ENCODE measurements around the gene HLF. TPM values are rescaled to one million over a fixed set of nuclear protein-coding genes. Genes with fewer than 3 reads are reported as not detected.

Gene HLF
- total RNA-seq, 1 experiment from 2014 or later: 0.24 TPM

- no peak for DNase-seq (ENCODE audit: low read depth, low spot score)
- in situ Hi-C loops (cut with HindIII; ENCODE audit: low pct_unique_long_range_greater_than_20kb, low sequenced_read_pairs): no loop called here
Measured at GRCh38 chr17:55242476-55242875, 22.3 kb upstream of the HLF start.

- in situ Hi-C loops (cut with HindIII; ENCODE audit: low pct_unique_long_range_greater_than_20kb, low sequenced_read_pairs): no loop called here
Measured at GRCh38 chr17:55245986-55246385, 18.8 kb upstream of the HLF start.

GRCh38 chr17:55246583-55246982 lies 18.2 kb upstream of the HLF start:
- in situ Hi-C loops (cut with HindIII; ENCODE audit: low pct_unique_long_range_greater_than_20kb, low sequenced_read_pairs): no loop called here
- no peak for DNase-seq (ENCODE audit: low read depth, low spot score)

More at GRCh38 chr17:55245986-55246385, 18.8 kb upstream of the HLF start:
- DNase-seq (ENCODE audit: low read depth, low spot score): no peak

- in situ Hi-C loops (cut with HindIII; ENCODE audit: low pct_unique_long_range_greater_than_20kb, low sequenced_read_pairs): no loop called here
Measured at GRCh38 chr17:55248077-55248476, 16.7 kb upstream of the HLF start.

GRCh38 chr17:55249861-55250260 lies 14.9 kb upstream of the HLF start:
- no peak for DNase-seq (ENCODE audit: low read depth, low spot score)
- in situ Hi-C loops (cut with HindIII; ENCODE audit: low pct_unique_long_range_greater_than_20kb, low sequenced_read_pairs): no loop called here

More at GRCh38 chr17:55248077-55248476, 16.7 kb upstream of the HLF start:
- no peak for DNase-seq (ENCODE audit: low read depth, low spot score)

DNA sequence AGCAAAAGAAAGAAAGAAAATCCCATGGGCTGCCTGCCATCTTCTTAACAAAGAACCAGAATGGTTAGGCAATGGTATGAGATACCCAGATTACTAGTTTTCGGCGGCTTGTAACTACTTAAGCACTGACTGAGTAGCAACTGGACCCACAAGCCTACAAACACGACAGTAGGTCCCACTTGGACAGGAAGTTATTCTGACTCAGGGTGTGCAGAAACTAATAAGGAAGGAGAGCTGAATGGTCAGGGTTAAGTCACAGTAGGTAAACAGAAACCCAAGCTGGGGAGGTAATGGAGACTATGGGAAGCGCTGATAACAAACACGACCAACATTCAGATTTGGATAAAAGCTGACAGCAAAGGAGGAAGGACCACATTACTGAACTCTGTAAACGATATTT lies 10.4 kb upstream of the HLF start:
- no peak for DNase-seq (ENCODE audit: low read depth, low spot score)
- in situ Hi-C loops (cut with HindIII; ENCODE audit: low pct_unique_long_range_greater_than_20kb, low sequenced_read_pairs): no loop called here

GRCh38 chr17:55258578-55259135 lies 6.1 kb upstream of the HLF start:
- in situ Hi-C loops (cut with HindIII; ENCODE audit: low pct_unique_long_range_greater_than_20kb, low sequenced_read_pairs): no loop called here
- no peak for DNase-seq (ENCODE audit: low read depth, low spot score)

DNA sequence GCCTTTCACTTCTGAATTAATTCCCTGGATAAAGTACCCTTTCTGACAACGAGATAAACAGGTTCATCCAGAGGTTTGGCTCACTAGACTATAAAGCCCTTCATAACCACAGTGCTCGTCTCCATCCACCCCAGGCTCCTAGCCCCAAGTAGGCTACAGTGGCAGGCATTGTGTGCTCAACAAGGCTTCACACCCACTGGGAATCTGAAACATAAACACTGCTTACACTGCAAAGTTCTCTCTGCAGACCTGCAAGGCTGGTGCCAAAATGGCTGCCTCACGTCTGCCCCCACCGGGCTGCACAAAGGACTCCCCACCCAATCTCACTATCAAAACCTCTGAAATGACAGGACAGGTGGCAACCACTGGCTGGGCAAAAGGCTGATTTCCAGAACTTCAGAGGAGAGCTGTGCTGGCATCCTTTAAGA lies 5.1 kb upstream of the HLF start:
- peak; percentile 48 for DNase-seq (ENCODE audit: low read depth, low spot score)
- in situ Hi-C loops (cut with HindIII; ENCODE audit: low pct_unique_long_range_greater_than_20kb, low sequenced_read_pairs): no loop called here

GRCh38 chr17:55261311-55261710 lies 3.4 kb upstream of the HLF start:
- in situ Hi-C loops (cut with HindIII; ENCODE audit: low pct_unique_long_range_greater_than_20kb, low sequenced_read_pairs): no loop called here
- no peak for DNase-seq (ENCODE audit: low read depth, low spot score)

GRCh38 chr17:55263569-55264277 lies 1.0 kb upstream of the HLF start:
- in situ Hi-C loops (cut with HindIII; ENCODE audit: low pct_unique_long_range_greater_than_20kb, low sequenced_read_pairs): no loop called here
- DNase-seq (ENCODE audit: low read depth, low spot score): no peak

GRCh38 chr17:55264278-55264644 lies 499 bp upstream of the HLF start:
- in situ Hi-C loops (cut with HindIII; ENCODE audit: low pct_unique_long_range_greater_than_20kb, low sequenced_read_pairs): no loop called here
- no peak for DNase-seq (ENCODE audit: low read depth, low spot score)

DNA sequence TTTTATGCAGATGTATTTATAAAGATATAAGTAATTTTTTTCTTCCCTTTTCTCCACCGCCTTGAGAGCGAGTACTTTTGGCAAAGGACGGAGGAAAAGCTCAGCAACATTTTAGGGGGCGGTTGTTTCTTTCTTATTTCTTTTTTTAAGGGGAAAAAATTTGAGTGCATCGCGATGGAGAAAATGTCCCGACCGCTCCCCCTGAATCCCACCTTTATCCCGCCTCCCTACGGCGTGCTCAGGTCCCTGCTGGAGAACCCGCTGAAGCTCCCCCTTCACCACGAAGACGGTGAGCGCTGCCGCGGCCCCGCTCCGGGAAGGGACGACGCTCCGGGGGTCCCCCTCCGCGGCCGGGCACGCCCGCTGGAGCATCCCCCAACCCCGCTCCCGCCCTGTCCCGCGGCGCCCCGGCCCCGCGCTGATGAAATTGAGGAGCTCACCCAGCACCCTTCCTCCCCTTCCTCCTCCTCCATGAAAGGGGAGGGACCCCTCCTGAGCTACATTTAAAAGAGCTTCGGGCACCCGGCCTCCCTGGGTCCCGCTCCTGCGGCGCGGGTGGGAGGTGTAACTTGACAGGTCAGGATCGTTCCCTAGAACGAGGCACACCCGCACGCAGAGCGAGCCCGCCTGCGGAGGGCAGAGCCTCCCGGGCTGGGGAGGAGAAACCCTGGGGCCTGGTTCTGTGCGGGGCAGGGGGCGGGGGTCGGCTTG lies 706 bp downstream of the HLF start:
- in situ Hi-C loops (cut with HindIII; ENCODE audit: low pct_unique_long_range_greater_than_20kb, low sequenced_read_pairs): no loop called here
- no peak for DNase-seq (ENCODE audit: low read depth, low spot score)

DNA sequence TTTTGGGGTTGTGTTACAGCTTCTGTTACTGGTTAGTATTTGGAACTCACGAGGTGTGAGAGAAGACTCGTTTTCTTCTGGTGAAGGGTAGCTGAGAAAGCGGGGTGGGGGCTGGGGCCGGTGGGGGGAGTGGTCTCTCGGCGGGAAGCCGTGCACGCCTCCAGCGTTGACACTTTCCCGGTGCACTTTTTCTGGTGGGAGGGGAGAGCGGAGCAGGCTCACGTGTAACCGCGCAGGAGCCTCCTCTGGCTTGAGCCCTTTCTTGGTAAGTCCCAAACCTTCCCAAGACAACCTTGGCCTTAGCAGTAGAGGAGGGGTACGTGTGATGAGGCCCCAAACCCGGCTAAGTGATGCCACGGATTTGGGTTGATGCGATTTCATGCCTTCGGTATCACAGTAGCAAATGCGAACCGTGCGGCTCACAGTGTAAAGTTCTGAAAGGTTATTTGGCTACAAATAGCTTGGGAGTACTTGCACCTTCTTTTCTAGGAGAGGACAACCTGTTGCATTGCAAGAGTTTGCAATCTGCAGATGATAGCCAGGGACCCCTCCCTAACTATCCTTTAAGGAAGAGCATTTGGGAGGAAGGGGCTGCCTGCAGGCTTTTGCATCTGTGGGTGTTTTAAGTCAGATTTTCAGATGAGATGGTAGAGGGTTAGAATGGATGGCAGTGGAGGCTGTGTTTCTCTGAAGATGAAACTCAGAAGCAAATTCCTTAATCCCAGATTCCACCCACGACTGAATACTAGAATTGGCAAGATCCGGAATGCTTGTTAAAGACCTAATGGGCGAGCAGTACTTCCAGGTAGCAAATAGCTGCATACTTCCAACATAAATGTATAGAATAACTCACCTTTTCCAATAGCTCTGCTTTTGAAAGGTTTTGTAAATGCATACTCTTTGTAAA lies 1.5 kb downstream of the HLF start:
- in situ Hi-C loops (cut with HindIII; ENCODE audit: low pct_unique_long_range_greater_than_20kb, low sequenced_read_pairs): no loop called here
- no peak for DNase-seq (ENCODE audit: low read depth, low spot score)

- no peak for DNase-seq (ENCODE audit: low read depth, low spot score)
- in situ Hi-C loops (cut with HindIII; ENCODE audit: low pct_unique_long_range_greater_than_20kb, low sequenced_read_pairs): no loop called here
Measured at GRCh38 chr17:55266958-55267688, 2.4 kb downstream of the HLF start.

GRCh38 chr17:55267777-55268648 lies 3.3 kb downstream of the HLF start:
- in situ Hi-C loops (cut with HindIII; ENCODE audit: low pct_unique_long_range_greater_than_20kb, low sequenced_read_pairs): no loop called here
- DNase-seq (ENCODE audit: low read depth, low spot score): no peak

- in situ Hi-C loops (cut with HindIII; ENCODE audit: low pct_unique_long_range_greater_than_20kb, low sequenced_read_pairs): no loop called here
Measured at GRCh38 chr17:55268649-55269480, 4.1 kb downstream of the HLF start.

More at GRCh38 chr17:55268649-55269480, 4.1 kb downstream of the HLF start:
- no peak for DNase-seq (ENCODE audit: low read depth, low spot score)
